ENCODE data around the gene TTC32.

Gene TTC32

GRCh38 chr2:19901442-19902215 lies at the start of gene TTC32:
TSS of gene TTC32 (minus strand) at chr2:19901983. CDS start at chr2:19901854, 129 bp downstream.
- Histone ChIP-seq H3K27me3 (peaks cover 21% of the 10 kb centered on the region), H3K9me3 (no peaks in the 10 kb centered on the region)
- TF ChIP-seq CTCF (IDR thresholded peaks at IDR 0.05) = peak; percentile 26

GRCh38 chr2:19949071-19949470 lies 47.3 kb upstream of the TTC32 start:
- TF ChIP-seq CTCF (IDR thresholded peaks at IDR 0.05) = no peak
- no peaks in the 10 kb centered on the region for H3K4me1 ChIP-seq (ENCODE audit: control insufficient read depth in 1 of 2, insufficient read depth in 1 of 2, low read depth in 1 of 2, low read length in 1 of 2)
- H3K27me3 ChIP-seq = no peaks in the 10 kb centered on the region
- H3K4me3 ChIP-seq (ENCODE audit: low read depth in 1 of 2, low read length in 1 of 2) = no peak overlapping the region
- no peaks in the 10 kb centered on the region for H3K9me3 ChIP-seq
- no peak overlapping the region for H3K27ac ChIP-seq
- no peaks in the 10 kb centered on the region for H3K36me3 ChIP-seq

More at GRCh38 chr2:19901442-19902215, at the start of gene TTC32:
- H3K27ac ChIP-seq = peak within 1 kb of the TSS; percentile 94
- peak within 1 kb of the TSS; percentile 72 to 84 for H3K4me3 ChIP-seq (ENCODE audit: low read depth in 1 of 2, low read length in 1 of 2)
- peaks cover 43 to 45% of the 10 kb centered on the region in 2 experiments for H3K4me1 ChIP-seq (ENCODE audit: control insufficient read depth in 1 of 2, insufficient read depth in 1 of 2, low read depth in 1 of 2, low read length in 1 of 2)
- no peaks in the 10 kb centered on the region for H3K36me3 ChIP-seq

- H3K9me3 ChIP-seq = no peaks in the 10 kb centered on the region
- no peak for TF ChIP-seq CTCF (IDR thresholded peaks at IDR 0.05)
- H3K4me3 ChIP-seq (ENCODE audit: low read depth in 1 of 2, low read length in 1 of 2) = no peak overlapping the region
- no peak overlapping the region for H3K27ac ChIP-seq
- H3K36me3 ChIP-seq = no peaks in the 10 kb centered on the region
- no peaks in the 10 kb centered on the region for H3K27me3 ChIP-seq
- no peaks in the 10 kb centered on the region for H3K4me1 ChIP-seq (ENCODE audit: control insufficient read depth in 1 of 2, insufficient read depth in 1 of 2, low read depth in 1 of 2, low read length in 1 of 2)
Measured at GRCh38 chr2:19947184-19947940, 45.6 kb upstream of the TTC32 start.

- no peaks in the 10 kb centered on the region for H3K36me3 ChIP-seq
Measured at GRCh38 chr2:19944205-19944845, 42.5 kb upstream of the TTC32 start.

More at GRCh38 chr2:19944205-19944845, 42.5 kb upstream of the TTC32 start:
- Histone ChIP-seq H3K27ac (no peak overlapping the region), H3K9me3 (no peaks in the 10 kb centered on the region), H3K27me3 (no peaks in the 10 kb centered on the region), H3K4me3 (ENCODE audit: low read depth in 1 of 2, low read length in 1 of 2) (no peak overlapping the region), H3K4me1 (ENCODE audit: control insufficient read depth in 1 of 2, insufficient read depth in 1 of 2, low read depth in 1 of 2, low read length in 1 of 2) (no peaks in the 10 kb centered on the region)
- no peak for TF ChIP-seq CTCF (IDR thresholded peaks at IDR 0.05)
